Measurements from ENCODE around the gene LRBA.

DNA sequence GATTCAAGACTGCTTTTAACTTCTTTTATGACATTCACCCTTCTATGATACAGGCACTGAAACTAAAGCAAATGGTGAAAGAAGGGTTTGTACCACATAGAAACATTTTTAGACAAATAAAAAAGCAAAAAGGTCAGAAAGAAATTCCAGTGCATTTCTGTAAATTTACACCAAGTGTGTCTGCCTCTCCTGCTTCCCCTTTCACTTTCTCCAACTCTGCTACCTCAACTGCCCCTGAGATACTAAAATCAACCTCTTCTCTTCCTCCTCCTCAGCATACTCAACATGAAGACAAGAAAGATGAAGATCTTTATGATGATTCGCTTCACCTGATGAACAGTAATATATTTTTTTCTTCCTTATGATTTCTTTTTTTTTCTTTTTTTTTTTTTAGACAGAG, 187.9 kb downstream of the LRBA start:
- TF ChIP-seq, protein P1, sequence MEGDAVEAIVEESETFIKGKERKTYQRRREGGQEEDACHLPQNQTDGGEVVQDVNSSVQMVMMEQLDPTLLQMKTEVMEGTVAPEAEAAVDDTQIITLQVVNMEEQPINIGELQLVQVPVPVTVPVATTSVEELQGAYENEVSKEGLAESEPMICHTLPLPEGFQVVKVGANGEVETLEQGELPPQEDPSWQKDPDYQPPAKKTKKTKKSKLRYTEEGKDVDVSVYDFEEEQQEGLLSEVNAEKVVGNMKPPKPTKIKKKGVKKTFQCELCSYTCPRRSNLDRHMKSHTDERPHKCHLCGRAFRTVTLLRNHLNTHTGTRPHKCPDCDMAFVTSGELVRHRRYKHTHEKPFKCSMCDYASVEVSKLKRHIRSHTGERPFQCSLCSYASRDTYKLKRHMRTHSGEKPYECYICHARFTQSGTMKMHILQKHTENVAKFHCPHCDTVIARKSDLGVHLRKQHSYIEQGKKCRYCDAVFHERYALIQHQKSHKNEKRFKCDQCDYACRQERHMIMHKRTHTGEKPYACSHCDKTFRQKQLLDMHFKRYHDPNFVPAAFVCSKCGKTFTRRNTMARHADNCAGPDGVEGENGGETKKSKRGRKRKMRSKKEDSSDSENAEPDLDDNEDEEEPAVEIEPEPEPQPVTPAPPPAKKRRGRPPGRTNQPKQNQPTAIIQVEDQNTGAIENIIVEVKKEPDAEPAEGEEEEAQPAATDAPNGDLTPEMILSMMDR (IDR thresholded peaks at IDR 0.05) = no peak
- TF ChIP-seq NR2C2 (CRISPR knock-in tag; IDR thresholded peaks at IDR 0.05) (no peak), FOXP1 (CRISPR knock-in tag; IDR thresholded peaks at IDR 0.05; ENCODE audit: borderline replicate concordance) (no peak), KAT7 (CRISPR knock-in tag; IDR thresholded peaks at IDR 0.05; ENCODE audit: borderline replicate concordance) (no peak), NR3C1 (CRISPR knock-in tag; conservative IDR thresholded peaks at IDR 0.05; ENCODE audit: low read depth) (no peak), TCF7 (CRISPR knock-in tag; IDR thresholded peaks at IDR 0.05; ENCODE audit: low read depth) (no peak), OVOL2 (CRISPR knock-in tag; IDR thresholded peaks at IDR 0.05; ENCODE audit: borderline replicate concordance) (no peak)
- TF ChIP-seq, protein P2, sequence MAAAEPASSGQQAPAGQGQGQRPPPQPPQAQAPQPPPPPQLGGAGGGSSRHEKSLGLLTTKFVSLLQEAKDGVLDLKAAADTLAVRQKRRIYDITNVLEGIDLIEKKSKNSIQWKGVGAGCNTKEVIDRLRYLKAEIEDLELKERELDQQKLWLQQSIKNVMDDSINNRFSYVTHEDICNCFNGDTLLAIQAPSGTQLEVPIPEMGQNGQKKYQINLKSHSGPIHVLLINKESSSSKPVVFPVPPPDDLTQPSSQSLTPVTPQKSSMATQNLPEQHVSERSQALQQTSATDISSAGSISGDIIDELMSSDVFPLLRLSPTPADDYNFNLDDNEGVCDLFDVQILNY (CRISPR knock-in tag; IDR thresholded peaks at IDR 0.05) = no peak
- TF ChIP-seq, protein P3, sequence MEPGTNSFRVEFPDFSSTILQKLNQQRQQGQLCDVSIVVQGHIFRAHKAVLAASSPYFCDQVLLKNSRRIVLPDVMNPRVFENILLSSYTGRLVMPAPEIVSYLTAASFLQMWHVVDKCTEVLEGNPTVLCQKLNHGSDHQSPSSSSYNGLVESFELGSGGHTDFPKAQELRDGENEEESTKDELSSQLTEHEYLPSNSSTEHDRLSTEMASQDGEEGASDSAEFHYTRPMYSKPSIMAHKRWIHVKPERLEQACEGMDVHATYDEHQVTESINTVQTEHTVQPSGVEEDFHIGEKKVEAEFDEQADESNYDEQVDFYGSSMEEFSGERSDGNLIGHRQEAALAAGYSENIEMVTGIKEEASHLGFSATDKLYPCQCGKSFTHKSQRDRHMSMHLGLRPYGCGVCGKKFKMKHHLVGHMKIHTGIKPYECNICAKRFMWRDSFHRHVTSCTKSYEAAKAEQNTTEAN (CRISPR knock-in tag; IDR thresholded peaks at IDR 0.05) = no peak
- TF ChIP-seq, protein P4, sequence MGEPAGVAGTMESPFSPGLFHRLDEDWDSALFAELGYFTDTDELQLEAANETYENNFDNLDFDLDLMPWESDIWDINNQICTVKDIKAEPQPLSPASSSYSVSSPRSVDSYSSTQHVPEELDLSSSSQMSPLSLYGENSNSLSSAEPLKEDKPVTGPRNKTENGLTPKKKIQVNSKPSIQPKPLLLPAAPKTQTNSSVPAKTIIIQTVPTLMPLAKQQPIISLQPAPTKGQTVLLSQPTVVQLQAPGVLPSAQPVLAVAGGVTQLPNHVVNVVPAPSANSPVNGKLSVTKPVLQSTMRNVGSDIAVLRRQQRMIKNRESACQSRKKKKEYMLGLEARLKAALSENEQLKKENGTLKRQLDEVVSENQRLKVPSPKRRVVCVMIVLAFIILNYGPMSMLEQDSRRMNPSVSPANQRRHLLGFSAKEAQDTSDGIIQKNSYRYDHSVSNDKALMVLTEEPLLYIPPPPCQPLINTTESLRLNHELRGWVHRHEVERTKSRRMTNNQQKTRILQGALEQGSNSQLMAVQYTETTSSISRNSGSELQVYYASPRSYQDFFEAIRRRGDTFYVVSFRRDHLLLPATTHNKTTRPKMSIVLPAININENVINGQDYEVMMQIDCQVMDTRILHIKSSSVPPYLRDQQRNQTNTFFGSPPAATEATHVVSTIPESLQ (CRISPR knock-in tag; IDR thresholded peaks at IDR 0.05) = no peak
- TF ChIP-seq, protein P5, sequence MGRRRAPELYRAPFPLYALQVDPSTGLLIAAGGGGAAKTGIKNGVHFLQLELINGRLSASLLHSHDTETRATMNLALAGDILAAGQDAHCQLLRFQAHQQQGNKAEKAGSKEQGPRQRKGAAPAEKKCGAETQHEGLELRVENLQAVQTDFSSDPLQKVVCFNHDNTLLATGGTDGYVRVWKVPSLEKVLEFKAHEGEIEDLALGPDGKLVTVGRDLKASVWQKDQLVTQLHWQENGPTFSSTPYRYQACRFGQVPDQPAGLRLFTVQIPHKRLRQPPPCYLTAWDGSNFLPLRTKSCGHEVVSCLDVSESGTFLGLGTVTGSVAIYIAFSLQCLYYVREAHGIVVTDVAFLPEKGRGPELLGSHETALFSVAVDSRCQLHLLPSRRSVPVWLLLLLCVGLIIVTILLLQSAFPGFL (CRISPR knock-in tag; IDR thresholded peaks at IDR 0.05; ENCODE audit: borderline replicate concordance) = no peak
- TF ChIP-seq, protein P6, sequence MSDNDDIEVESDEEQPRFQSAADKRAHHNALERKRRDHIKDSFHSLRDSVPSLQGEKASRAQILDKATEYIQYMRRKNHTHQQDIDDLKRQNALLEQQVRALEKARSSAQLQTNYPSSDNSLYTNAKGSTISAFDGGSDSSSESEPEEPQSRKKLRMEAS (CRISPR knock-in tag; IDR thresholded peaks at IDR 0.05) = no peak
